Breast epithelium (tissue), 3 donors: Measurements from ENCODE around the gene SYT1.

Source experiments
- POLR2A ChIP-seq: fragments of 450-650 bp; IDR thresholded peaks from one replicate; pipeline ENCODE4 v1.6.1; 2016; ENCODE audit warnings: antibody characterized with exemption, mild to moderate bottlenecking, moderate library complexity
- TF ChIP-seq, protein P1 (sequence below), 3 donors: fragments of 450-650 bp; IDR thresholded peaks; one replicate each; pipeline ENCODE4 v1.5.1; 2016 to 2017; ENCODE audit warnings: antibody characterized with exemption in 3 of 3, mild to moderate bottlenecking in 3 of 3, moderate library complexity in 3 of 3

DNA sequence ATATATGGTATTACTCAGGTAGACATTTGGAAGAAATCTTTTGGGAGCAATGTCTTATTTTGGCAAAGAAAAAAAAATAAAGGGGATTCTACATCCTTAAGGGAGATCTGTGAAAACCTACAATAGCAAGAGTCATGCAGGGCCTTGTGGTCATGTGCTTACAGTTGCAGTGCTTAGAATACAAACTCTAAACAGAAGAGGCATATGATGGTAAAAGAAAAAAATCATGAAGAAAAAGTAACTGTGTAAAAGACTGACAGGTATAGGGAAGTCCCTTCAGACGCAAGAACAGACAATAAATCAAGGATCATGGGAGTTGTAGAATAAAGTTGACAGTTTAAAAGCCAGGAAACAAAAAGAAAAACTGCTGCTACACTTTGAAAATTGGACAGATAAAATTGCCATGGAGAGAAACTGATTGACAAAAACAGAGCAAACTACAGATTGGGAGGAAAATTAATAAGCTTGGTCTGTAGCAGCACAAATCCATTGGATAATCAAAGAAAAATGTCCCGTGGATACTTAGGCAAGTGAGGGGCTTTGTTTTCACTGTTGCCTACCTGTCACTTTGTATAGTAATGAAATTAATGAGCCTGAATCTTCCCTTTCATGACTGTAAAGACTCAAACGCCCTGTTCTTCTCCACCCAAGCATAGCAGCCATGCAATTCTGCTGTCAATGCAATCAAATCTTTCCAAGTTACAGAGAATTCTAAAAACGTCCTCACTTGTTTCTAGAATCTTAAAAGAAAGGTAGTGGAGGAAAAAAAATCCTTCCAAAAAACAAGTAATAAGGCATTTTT lies 402.0 kb downstream of the SYT1 start:
- TF ChIP-seq, protein P1, sequence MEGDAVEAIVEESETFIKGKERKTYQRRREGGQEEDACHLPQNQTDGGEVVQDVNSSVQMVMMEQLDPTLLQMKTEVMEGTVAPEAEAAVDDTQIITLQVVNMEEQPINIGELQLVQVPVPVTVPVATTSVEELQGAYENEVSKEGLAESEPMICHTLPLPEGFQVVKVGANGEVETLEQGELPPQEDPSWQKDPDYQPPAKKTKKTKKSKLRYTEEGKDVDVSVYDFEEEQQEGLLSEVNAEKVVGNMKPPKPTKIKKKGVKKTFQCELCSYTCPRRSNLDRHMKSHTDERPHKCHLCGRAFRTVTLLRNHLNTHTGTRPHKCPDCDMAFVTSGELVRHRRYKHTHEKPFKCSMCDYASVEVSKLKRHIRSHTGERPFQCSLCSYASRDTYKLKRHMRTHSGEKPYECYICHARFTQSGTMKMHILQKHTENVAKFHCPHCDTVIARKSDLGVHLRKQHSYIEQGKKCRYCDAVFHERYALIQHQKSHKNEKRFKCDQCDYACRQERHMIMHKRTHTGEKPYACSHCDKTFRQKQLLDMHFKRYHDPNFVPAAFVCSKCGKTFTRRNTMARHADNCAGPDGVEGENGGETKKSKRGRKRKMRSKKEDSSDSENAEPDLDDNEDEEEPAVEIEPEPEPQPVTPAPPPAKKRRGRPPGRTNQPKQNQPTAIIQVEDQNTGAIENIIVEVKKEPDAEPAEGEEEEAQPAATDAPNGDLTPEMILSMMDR (IDR thresholded peaks at IDR 0.05): no peak
- TF ChIP-seq POLR2A: no peak
